IMR-90 (cell line): ENCODE data around the gene FBXL13. TPM values are rescaled to one million over a fixed set of nuclear protein-coding genes. Genes with fewer than 3 reads are reported as not detected.

Source experiments
- ATAC-seq: fragments of 200-7000 bp; cut with Tn5 transposase; 2 replicates; pipeline ENCODE4 v1.9.1; 2020; ENCODE audit warnings: low read depth, mild to moderate bottlenecking, moderate library complexity
- BruUV-seq: library from RNA; stranded (reverse); fragments of 400-500 nt; replicated peaks from 2 replicates; lab custom pipeline; 2021; lab: Mats Ljungman, UMichigan
- CTCF ChIA-PET: fragments of 300-600 bp; formaldehyde crosslinking; extraction: SDS; loops from one replicate; lab custom pipeline; 2021; ENCODE audit warnings: antibody characterized with exemption; lab: Yijun Ruan, JAX
- POLR2A ChIA-PET: fragments of 300-600 bp; sonication (Branson Sonifier 250); formaldehyde crosslinking; loops from one replicate; lab custom pipeline; 2022; ENCODE audit warnings: antibody characterized with exemption; ENCODE audit not compliant: unreplicated experiment; lab: Charles Lee
- DNase-seq: peaks from one replicate; pipeline ENCODE4 v3.0.0; 2013
- H2AFZ ChIP-seq: replicated peaks from 2 replicates; pipeline ENCODE3; 2013; ENCODE audit warnings: low read length, mild to moderate bottlenecking; ENCODE audit not compliant: poor library complexity
- H2AK5ac ChIP-seq: 2 replicates; pipeline ENCODE4 v1.6.1; 2013; ENCODE audit warnings: low read depth, low read length, inconsistent platforms
- H2AK9ac ChIP-seq: replicated peaks from 2 replicates; pipeline ENCODE3; 2013; ENCODE audit warnings: mild to moderate bottlenecking, low read depth, low read length, moderate library complexity; ENCODE audit not compliant: poor library complexity
- H2BK120ac ChIP-seq: 2 replicates; pipeline ENCODE4 v1.6.1; 2013; ENCODE audit warnings: low read depth, low read length, inconsistent platforms
- H2BK15ac ChIP-seq: 3 replicates; pipeline ENCODE4 v1.6.1; 2013; ENCODE audit warnings: low read depth, low read length, inconsistent platforms
- H2BK20ac ChIP-seq: 2 replicates; pipeline ENCODE4 v1.6.1; 2013; ENCODE audit warnings: low read depth, mild to moderate bottlenecking, inconsistent platforms, low read length, moderate library complexity
- H2BK5ac ChIP-seq: 2 replicates; pipeline ENCODE4 v1.6.1; 2013; ENCODE audit warnings: mild to moderate bottlenecking, low read depth, low read length, inconsistent platforms; ENCODE audit not compliant: poor library complexity, severe bottlenecking
- H3K14ac ChIP-seq: replicated peaks from 2 replicates; pipeline ENCODE4 v1.6.1; 2013; ENCODE audit warnings: low read depth, low read length, inconsistent platforms
- H3K18ac ChIP-seq: 2 replicates; pipeline ENCODE4 v1.6.1; 2013; ENCODE audit warnings: low read depth, low read length, control low read depth
- H3K23ac ChIP-seq: 2 replicates; pipeline ENCODE4 v1.6.1; 2013; ENCODE audit warnings: low read depth, low read length, inconsistent platforms
- H3K27ac ChIP-seq: 2 replicates; pipeline ENCODE4 v1.5.1; 2013; ENCODE audit warnings: mild to moderate bottlenecking, control low read depth, low read length; ENCODE audit not compliant: insufficient read depth
- H3K27me3 ChIP-seq: 2 replicates; pipeline ENCODE4 v1.6.1; 2013; ENCODE audit warnings: low read length; ENCODE audit not compliant: control insufficient read depth, insufficient read depth
- H3K36me3 ChIP-seq: 2 replicates; pipeline ENCODE4 v1.6.1; 2013; ENCODE audit warnings: low read length, mixed read lengths; ENCODE audit not compliant: control insufficient read depth, insufficient read depth
- H3K4ac ChIP-seq: 2 replicates; pipeline ENCODE4 v1.6.1; 2013; ENCODE audit warnings: low read depth, low read length, inconsistent platforms
- H3K4me1 ChIP-seq: 2 replicates; pipeline ENCODE4 v1.6.1; 2013; ENCODE audit warnings: low read length, mixed read lengths; ENCODE audit not compliant: control insufficient read depth, insufficient read depth
- H3K4me2 ChIP-seq: 2 replicates; pipeline ENCODE4 v1.6.1; 2013; ENCODE audit warnings: low read depth, mild to moderate bottlenecking, control low read depth, low read length, moderate library complexity
- H3K4me3 ChIP-seq: 2 replicates; pipeline ENCODE4 v1.5.1; 2013; ENCODE audit warnings: low read depth, mild to moderate bottlenecking, control low read depth, low read length, moderate library complexity; ENCODE audit not compliant: insufficient read depth
- H3K56ac ChIP-seq: 2 replicates; pipeline ENCODE4 v1.6.1; 2013; ENCODE audit warnings: low read length, inconsistent platforms; ENCODE audit not compliant: insufficient read depth; ENCODE audit errors: extremely low read depth
- H3K79me1 ChIP-seq, 2 experiments: 2 replicates each; pipeline ENCODE4 v1.6.1; 2013; ENCODE audit warnings: low read length in 2 of 2, inconsistent platforms in 1 of 2, low read depth in 1 of 2
- H3K9ac ChIP-seq: 2 replicates; pipeline ENCODE4 v1.6.1; 2013; ENCODE audit warnings: low read depth, low read length, control low read depth
- H3K9me1 ChIP-seq: 2 replicates; pipeline ENCODE4 v1.6.1; 2013; ENCODE audit warnings: low read length, inconsistent platforms; ENCODE audit not compliant: insufficient read depth
- H3K9me3 ChIP-seq: 2 replicates; pipeline ENCODE4 v1.6.1; 2013; ENCODE audit warnings: low read length; ENCODE audit not compliant: control insufficient read depth, insufficient read depth
- H4K20me1 ChIP-seq: 2 replicates; pipeline ENCODE4 v1.6.1; 2013; ENCODE audit warnings: low read length, inconsistent platforms; ENCODE audit not compliant: insufficient read depth
- H4K5ac ChIP-seq: 2 replicates; pipeline ENCODE4 v1.6.1; 2013; ENCODE audit warnings: mild to moderate bottlenecking, low read depth, low read length, control low read depth
- H4K8ac ChIP-seq, 2 experiments: 2 replicates each; pipeline ENCODE4 v1.6.1; 2013; ENCODE audit warnings: low read depth in 2 of 2, low read length in 2 of 2, control low read depth in 1 of 2, inconsistent platforms in 1 of 2
- H4K91ac ChIP-seq: 2 replicates; pipeline ENCODE4 v1.6.1; 2013; ENCODE audit warnings: low read depth, low read length, inconsistent platforms; ENCODE audit not compliant: insufficient read depth
- BHLHE40 ChIP-seq: fragments of 150-350 bp; IDR thresholded peaks from 2 replicates; pipeline ENCODE4 v1.6.1; 2016; ENCODE audit warnings: mild to moderate bottlenecking, low read depth, low read length
- CEBPB ChIP-seq: IDR thresholded peaks from 2 replicates; pipeline ENCODE4 v1.6.1; 2012; ENCODE audit warnings: low read depth, low read length, improper control_type of control experiment
- CHD1 ChIP-seq: IDR thresholded peaks from 2 replicates; pipeline ENCODE4 v1.6.1; 2012; ENCODE audit warnings: low read depth, low read length, improper control_type of control experiment
- CTCF ChIP-seq: conservative IDR thresholded peaks from 2 replicates; pipeline ENCODE4 v1.5.1; 2012; ENCODE audit warnings: mild to moderate bottlenecking, low read depth, low read length, improper control_type of control experiment
- FOS ChIP-seq: fragments of 150-350 bp; IDR thresholded peaks from 2 replicates; pipeline ENCODE4 v1.6.1; 2016; ENCODE audit warnings: low read depth, low read length
- MAFK ChIP-seq: IDR thresholded peaks from 2 replicates; pipeline ENCODE4 v1.6.1; 2012; ENCODE audit warnings: low read depth, low read length, improper control_type of control experiment
- MAZ ChIP-seq: IDR thresholded peaks from 2 replicates; pipeline ENCODE4 v1.6.1; 2012; ENCODE audit warnings: low read depth, mild to moderate bottlenecking, low read length, improper control_type of control experiment, moderate library complexity, borderline replicate concordance
- MXI1 ChIP-seq: IDR thresholded peaks from 2 replicates; pipeline ENCODE4 v1.6.1; 2012; ENCODE audit warnings: low read depth, mild to moderate bottlenecking, low read length, moderate library complexity, borderline replicate concordance
- NFE2L2 ChIP-seq: fragments of 150-350 bp; IDR thresholded peaks from 2 replicates; pipeline ENCODE4 v1.6.1; 2016; ENCODE audit warnings: low read depth, mild to moderate bottlenecking, low read length
- POLR2A ChIP-seq: IDR thresholded peaks from 2 replicates; pipeline ENCODE4 v1.6.1; 2012; ENCODE audit warnings: mild to moderate bottlenecking, low read depth, low read length
- RAD21 ChIP-seq: IDR thresholded peaks from 2 replicates; pipeline ENCODE4 v1.6.1; 2012; ENCODE audit warnings: low read length, improper control_type of control experiment
- RCOR1 ChIP-seq: IDR thresholded peaks from 2 replicates; pipeline ENCODE4 v1.6.1; 2012; ENCODE audit warnings: mild to moderate bottlenecking, low read length, improper control_type of control experiment; ENCODE audit not compliant: insufficient replicate concordance
- RFX5 ChIP-seq: IDR thresholded peaks from 2 replicates; pipeline ENCODE4 v1.8.0; 2012; ENCODE audit warnings: low read depth, mild to moderate bottlenecking, low read length, moderate library complexity
- SMC3 ChIP-seq: fragments of 150-350 bp; IDR thresholded peaks from 2 replicates; pipeline ENCODE4 v1.6.1; 2016; ENCODE audit warnings: low read depth, mild to moderate bottlenecking, antibody characterized with exemption, low read length, moderate library complexity
- USF2 ChIP-seq: fragments of 150-350 bp; IDR thresholded peaks from 2 replicates; pipeline ENCODE4 v1.6.1; 2017; ENCODE audit warnings: mild to moderate bottlenecking, antibody characterized with exemption, low read length, low read depth
- WGBS, 2 experiments: methylation state at CpG; one replicate each; pipeline versions ENCODE4 v1.1.5 to v1.1.7; 2013; ENCODE audit warnings: missing lambda C conversion rate in 2 of 2; ENCODE audit not compliant: insufficient read length in 1 of 2; ENCODE audit errors: extremely low coverage in 2 of 2; 5-methylcytosine and 5-hydroxymethylcytosine counted together
- dilution Hi-C: fragments of 300-500 bp; cut with HindIII; formaldehyde crosslinking; loops from one replicate; pipeline ENCODE4 v1.14.3; 2018; ENCODE audit warnings: low sequenced_read_pairs; ENCODE audit not compliant: unreplicated experiment
- in situ Hi-C: fragments of 300-500 bp; cut with MboI; formaldehyde crosslinking; loops from 3 replicates; pipeline ENCODE4 v1.14.3; 2019; ENCODE audit warnings: low sequenced_read_pairs, inconsistent platforms, mixed read lengths
- intact Hi-C: fragments of 100-400 bp; cut with micrococcal nuclease; formaldehyde crosslinking; loops from 2 replicates; pipeline ENCODE4 v1.10.0; 2022
- polyA plus RNA-seq, 3 experiments: library from polyadenylated mRNA; depleted of rRNA; stranded (reverse); fragments of >200 nt; gene quantifications; 2 replicates each; pipeline ENCODE4 v1.2.3, GENCODE V29; 2012; ENCODE audit warnings: low replicate concordance in 1 of 3
- total RNA-seq: library from RNA; depleted of rRNA; stranded (reverse); fragments of >200 nt; gene quantifications from 2 replicates; pipeline ENCODE4 v1.2.3, GENCODE V29; 2012
- TF ChIP-seq, protein P1 (sequence below): fragments of 150-350 bp; IDR thresholded peaks from 2 replicates; pipeline ENCODE4 v1.6.1; 2016; ENCODE audit warnings: low read depth, mild to moderate bottlenecking, low read length, moderate library complexity, borderline replicate concordance

The FBXL13 gene
- total and polyA plus RNA-seq, 2 of the 4 experiments (the other 2 are of a cell fraction) = 0.24 to 0.36 TPM

DNA sequence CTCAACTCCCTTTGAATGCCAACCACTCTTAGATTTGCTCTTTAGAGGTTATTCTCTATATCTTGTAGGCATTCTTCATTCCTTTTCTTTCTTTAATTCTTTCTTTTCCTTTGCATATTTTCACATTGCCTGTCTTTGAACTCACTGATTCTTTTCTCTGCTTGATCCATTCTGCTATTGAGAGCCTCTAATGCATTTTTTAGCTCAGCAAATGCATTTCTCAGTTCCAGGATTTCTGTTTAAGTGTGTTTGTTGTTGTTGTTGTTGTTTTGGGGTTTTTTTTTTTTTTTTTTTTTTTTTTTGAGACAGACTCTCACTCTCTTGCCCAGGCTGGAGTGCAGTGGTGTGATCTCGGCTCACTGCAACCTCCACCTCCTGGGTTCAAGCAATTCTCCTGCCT, 71.6 kb downstream of the FBXL13 start:
- ChIA-PET CTCF (no interaction called here), POLR2A (no interaction called here)
- no peak overlapping the region for H3K23ac ChIP-seq
- no peak overlapping the region for H2AK5ac ChIP-seq
- H3K4me1 ChIP-seq = no peaks in the 10 kb centered on the region
- H3K9me1 ChIP-seq = no peaks in the 10 kb centered on the region
- H3K27me3 ChIP-seq = no peaks in the 10 kb centered on the region
- H2BK120ac ChIP-seq = no peak overlapping the region
- no peak overlapping the region for H3K4me2 ChIP-seq
- WGBS, 2 experiments = no CpG with 5 or more reads among the region's 1 CpG
- no TSS peak for BruUV-seq
- no peak overlapping the region for H3K14ac ChIP-seq
- no peak for DNase-seq
- dilution Hi-C loops (no loop called here), in situ Hi-C loops (no loop called here), intact Hi-C loops (no loop called here)
- peaks cover 8% of the 10 kb centered on the region for H3K9me3 ChIP-seq
- H2BK20ac ChIP-seq = no peak overlapping the region
- H3K18ac ChIP-seq = no peak overlapping the region
- H3K9ac ChIP-seq = no peak overlapping the region
- no peak overlapping the region for H2BK15ac ChIP-seq
- no peak overlapping the region for H2AK9ac ChIP-seq
- no peaks in the 10 kb centered on the region for H3K79me1 ChIP-seq
- no peak overlapping the region for H2AFZ ChIP-seq
- ATAC-seq = no peak
- no peak overlapping the region for H3K4ac ChIP-seq
- no peak overlapping the region for H4K8ac ChIP-seq
- H3K4me3 ChIP-seq = no peak overlapping the region
- no peaks in the 10 kb centered on the region for H3K36me3 ChIP-seq
- H4K5ac ChIP-seq = no peak overlapping the region
- H4K20me1 ChIP-seq = no peaks in the 10 kb centered on the region
- H2BK5ac ChIP-seq = no peak overlapping the region
- TF ChIP-seq RCOR1 = no peak
- TF ChIP-seq NFE2L2 = no peak
- no peak for TF ChIP-seq CTCF
- TF ChIP-seq MAZ = no peak
- no peak for TF ChIP-seq RFX5
- no peak for TF ChIP-seq CHD1
- TF ChIP-seq FOS = no peak
- no peak for TF ChIP-seq MAFK
- TF ChIP-seq POLR2A = no peak
- no peak for TF ChIP-seq MXI1
- TF ChIP-seq, protein P1, sequence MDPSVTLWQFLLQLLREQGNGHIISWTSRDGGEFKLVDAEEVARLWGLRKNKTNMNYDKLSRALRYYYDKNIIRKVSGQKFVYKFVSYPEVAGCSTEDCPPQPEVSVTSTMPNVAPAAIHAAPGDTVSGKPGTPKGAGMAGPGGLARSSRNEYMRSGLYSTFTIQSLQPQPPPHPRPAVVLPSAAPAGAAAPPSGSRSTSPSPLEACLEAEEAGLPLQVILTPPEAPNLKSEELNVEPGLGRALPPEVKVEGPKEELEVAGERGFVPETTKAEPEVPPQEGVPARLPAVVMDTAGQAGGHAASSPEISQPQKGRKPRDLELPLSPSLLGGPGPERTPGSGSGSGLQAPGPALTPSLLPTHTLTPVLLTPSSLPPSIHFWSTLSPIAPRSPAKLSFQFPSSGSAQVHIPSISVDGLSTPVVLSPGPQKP = no peak
- TF ChIP-seq SMC3 = no peak
- TF ChIP-seq RAD21 = no peak
- TF ChIP-seq CEBPB = no peak
- no peak for TF ChIP-seq BHLHE40
- no peak for TF ChIP-seq USF2
- H4K91ac ChIP-seq = no peak overlapping the region
- H3K27ac ChIP-seq = no peak overlapping the region
- H3K56ac ChIP-seq = no peak overlapping the region
